B cell (primary cell): ENCODE data around the gene ERC2. TPM values are rescaled to one million over a fixed set of nuclear protein-coding genes. Genes with fewer than 3 reads are reported as not detected.

ENCODE experiments used
- ATAC-seq: fragments of 200-7000 bp; cut with Tn5 transposase; one replicate; pipeline ENCODE4 v1.10.0; 2021; ENCODE audit warnings: low read depth, mild to moderate bottlenecking, moderate number of reproducible peaks, moderate library complexity
- CTCF ChIA-PET: fragments of 350-600 bp; sonication (Branson Sonifier 250); formaldehyde crosslinking; loops from one replicate; lab custom pipeline; 2021; ENCODE audit warnings: antibody characterized with exemption, inconsistent platforms; lab: Charles Lee
- POLR2A ChIA-PET: fragments of 350-600 bp; sonication (Branson Sonifier 250); formaldehyde crosslinking; loops from one replicate; lab custom pipeline; 2021; ENCODE audit warnings: antibody characterized with exemption; lab: Charles Lee
- DNase-seq: peaks from one replicate; pipeline ENCODE4 v3.0.0; 2013
- H2AFZ ChIP-seq: 2 replicates; pipeline ENCODE4 v1.6.1; 2012; ENCODE audit warnings: mild to moderate bottlenecking, low read depth, low read length; ENCODE audit not compliant: insufficient read depth, poor library complexity, severe bottlenecking
- H3K27ac ChIP-seq, 2 donors: 1 replicate in 1 of 2; 2 replicates in 1 of 2; pipeline ENCODE4 v1.5.1; 2012 to 2013; ENCODE audit warnings: low read length in 2 of 2, mild to moderate bottlenecking in 2 of 2, moderate library complexity in 1 of 2
- H3K27me3 ChIP-seq, 4 experiments: fragments of 200-600 bp in 1 of 4; sonication (generic) in 1 of 4; replicated peaks in 1 of 4; 1 replicate in 2 of 4; 2 replicates in 2 of 4; pipeline versions ENCODE4 v1.6.1 to v1.7.0; 2013 to 2016; ENCODE audit warnings: low read length in 3 of 4, mild to moderate bottlenecking in 2 of 4, mixed read lengths in 1 of 4, moderate library complexity in 1 of 4; ENCODE audit not compliant: insufficient read depth in 4 of 4, control insufficient read depth in 3 of 4; ENCODE audit errors: control extremely low read depth in 1 of 4
- H3K36me3 ChIP-seq, 2 experiments: replicated peaks in 1 of 2; 1 replicate in 1 of 2; 2 replicates in 1 of 2; pipeline versions ENCODE4 v1.6.1 to v1.7.1; 2013; ENCODE audit warnings: low read length in 1 of 2; ENCODE audit not compliant: insufficient read depth in 2 of 2, control insufficient read depth in 1 of 2; ENCODE audit errors: control extremely low read depth in 1 of 2, extremely low read depth in 1 of 2
- H3K4me1 ChIP-seq, 2 donors: fragments of 200-600 bp in 1 of 2; sonication (generic) in 1 of 2; 1 replicate in 1 of 2; 2 replicates in 1 of 2; pipeline versions ENCODE4 v1.5.1 to v1.6.1; 2013 to 2017; ENCODE audit warnings: low read length in 2 of 2; ENCODE audit not compliant: control insufficient read depth in 2 of 2, insufficient read depth in 2 of 2
- H3K4me2 ChIP-seq: replicated peaks from 2 replicates; pipeline ENCODE3; 2012; ENCODE audit warnings: mild to moderate bottlenecking, low read depth, low read length; ENCODE audit not compliant: poor library complexity, severe bottlenecking
- H3K4me3 ChIP-seq, 5 experiments: fragments of 200-600 bp in 1 of 5; sonication (generic) in 1 of 5; 1 replicate in 3 of 5; 2 replicates in 2 of 5; pipeline versions ENCODE4 v1.5.1 to v1.7.0; 2011 to 2016; ENCODE audit warnings: low read length in 4 of 5, mild to moderate bottlenecking in 4 of 5, low read depth in 2 of 5, control low read depth in 1 of 5, moderate library complexity in 1 of 5; ENCODE audit not compliant: insufficient read depth in 1 of 5; ENCODE audit errors: control extremely low read depth in 1 of 5, extremely low read depth in 1 of 5
- H3K79me2 ChIP-seq: fragments of 200-600 bp; sonication (generic); one replicate; pipeline ENCODE4 v1.6.0; 2016; ENCODE audit warnings: low read length; ENCODE audit not compliant: control insufficient read depth, insufficient read depth
- H3K9ac ChIP-seq: fragments of 200-600 bp; sonication (generic); 2 replicates; pipeline ENCODE4 v1.6.1; 2017; ENCODE audit warnings: mild to moderate bottlenecking, low read length, moderate library complexity
- H3K9me3 ChIP-seq, 3 donors: one replicate each; pipeline versions ENCODE4 v1.6.1 to v1.7.1; 2013; ENCODE audit warnings: low read length in 2 of 3; ENCODE audit not compliant: control insufficient read depth in 2 of 3, insufficient read depth in 1 of 3; ENCODE audit errors: control extremely low read depth in 1 of 3
- H4K20me1 ChIP-seq: 2 replicates; pipeline ENCODE4 v1.6.0; 2012; ENCODE audit warnings: mild to moderate bottlenecking, low read length; ENCODE audit not compliant: insufficient read depth, control insufficient read depth, poor library complexity, severe bottlenecking
- H3K27ac Mint-ChIP-seq: one replicate; pipeline ENCODE4 v1.8.0; 2021; ENCODE audit warnings: mixed read lengths
- H3K27me3 Mint-ChIP-seq: one replicate; pipeline ENCODE4 v1.8.0; 2021; ENCODE audit warnings: mixed read lengths
- H3K4me1 Mint-ChIP-seq: one replicate; pipeline ENCODE4 v1.8.0; 2021; ENCODE audit warnings: mixed read lengths
- H3K4me3 Mint-ChIP-seq: one replicate; pipeline ENCODE4 v1.8.0; 2021; ENCODE audit warnings: mixed read lengths
- H3K9me3 Mint-ChIP-seq: one replicate; pipeline ENCODE4 v1.8.0; 2022; ENCODE audit warnings: mixed read lengths; ENCODE audit not compliant: insufficient read depth
- CTCF ChIP-seq: fragments of 200-600 bp; IDR thresholded peaks from one replicate; pipeline ENCODE4 v1.8.0; 2022; ENCODE audit warnings: antibody characterized with exemption, mild to moderate bottlenecking
- EZH2 ChIP-seq: IDR thresholded peaks from 2 replicates; pipeline ENCODE4 v1.6.1; 2012; ENCODE audit warnings: borderline replicate concordance, low read depth, mild to moderate bottlenecking, moderate library complexity, low read length; ENCODE audit not compliant: insufficient read depth, poor library complexity, severe bottlenecking
- WGBS: methylation state at CpG from one replicate; pipeline ENCODE4 v1.1.5; 2013; ENCODE audit warnings: missing lambda C conversion rate; ENCODE audit not compliant: insufficient coverage; 5-methylcytosine and 5-hydroxymethylcytosine counted together
- intact Hi-C: fragments of 100-400 bp; cut with micrococcal nuclease; formaldehyde crosslinking; loops from one replicate; pipeline ENCODE4 v1.10.0; 2022
- polyA plus RNA-seq: library from polyadenylated mRNA; depleted of rRNA; stranded (reverse); fragments of >200 nt; gene quantifications from 2 replicates; pipeline ENCODE4 v1.2.3, GENCODE V29; 2012
- total RNA-seq, 2 donors: library from RNA; stranded (reverse); fragments of 120-200 nt in 1 of 2; gene quantifications; 1 replicate in 1 of 2; 2 replicates in 1 of 2; pipeline versions ENCODE4 v1.2.3 to v1.2.4, GENCODE V29; 2013 to 2022

Gene ERC2
- total and polyA plus RNA-seq, 2 donors (not counting 1 experiment from before 2014, with no cell fraction given), result not detected

DNA sequence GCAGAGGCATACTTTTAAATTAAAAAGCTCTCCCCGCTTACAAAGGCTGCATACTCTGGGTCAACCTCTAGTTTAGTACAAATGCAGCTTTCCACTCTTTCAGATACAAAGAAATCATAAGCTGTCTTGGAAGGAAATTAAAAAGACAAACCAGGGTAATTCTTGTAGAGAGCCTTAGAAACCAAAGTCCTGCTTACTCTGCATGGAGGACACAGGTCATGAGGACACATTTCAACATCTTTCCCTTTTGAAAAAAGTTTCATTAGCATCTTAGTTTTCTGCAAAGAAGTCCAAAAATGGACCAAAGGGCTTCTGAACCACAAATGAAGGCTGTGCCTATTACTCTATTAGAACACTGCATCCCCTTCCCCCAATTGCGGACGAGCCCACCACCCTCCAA, 930.7 kb downstream of the ERC2 start:
- H3K36me3 ChIP-seq, result no peaks in the 10 kb centered on the region
- TF ChIP-seq CTCF (no peak), EZH2 (no peak)
- intact Hi-C loops, result no loop called here
- no peak overlapping the region for H3K9ac ChIP-seq
- Mint-ChIP-seq H3K9me3 (no peaks in the 10 kb centered on the region), H3K4me1 (no peaks in the 10 kb centered on the region), H3K27me3 (no peaks in the 10 kb centered on the region), H3K4me3 (no peak overlapping the region), H3K27ac (no peak overlapping the region)
- no peak overlapping the region for H3K4me2 ChIP-seq
- no peak overlapping the region for H3K4me3 ChIP-seq
- ChIA-PET CTCF (no interaction called here), POLR2A (no interaction called here)
- H3K79me2 ChIP-seq, result no peaks in the 10 kb centered on the region
- WGBS, result no CpG with 5 or more reads among the region's 3 CpGs
- peaks cover 0 to 3% (median 0%) of the 10 kb centered on the region in 3 donors for H3K9me3 ChIP-seq
- H4K20me1 ChIP-seq, result no peaks in the 10 kb centered on the region
- no peak overlapping the region for H2AFZ ChIP-seq
- no peaks in the 10 kb centered on the region for H3K4me1 ChIP-seq
- H3K27me3 ChIP-seq, result no peaks in the 10 kb centered on the region
- ATAC-seq, result no peak
- no peak overlapping the region for H3K27ac ChIP-seq
- DNase-seq, result no peak

GRCh38 chr3:55537129-55537528, 931.1 kb downstream of the ERC2 start:
- Histone ChIP-seq H3K9me3 (peaks cover 0 to 3% (median 0%) of the 10 kb centered on the region in 3 donors), H3K79me2 (no peaks in the 10 kb centered on the region), H2AFZ (no peak overlapping the region), H3K27me3 (no peaks in the 10 kb centered on the region), H4K20me1 (no peaks in the 10 kb centered on the region), H3K4me2 (no peak overlapping the region), H3K4me1 (no peaks in the 10 kb centered on the region), H3K27ac (no peak overlapping the region), H3K36me3 (no peaks in the 10 kb centered on the region), H3K4me3 (no peak overlapping the region), H3K9ac (no peak overlapping the region)
- no peaks in the 10 kb centered on the region for H3K9me3 Mint-ChIP-seq
- H3K4me1 Mint-ChIP-seq, result no peaks in the 10 kb centered on the region
- POLR2A ChIA-PET, result no interaction called here
- ATAC-seq (no peak), DNase-seq (no peak)
- WGBS, result 93% methylated on average over 5 of the region's 7 CpGs
- no peak overlapping the region for H3K27ac Mint-ChIP-seq
- H3K4me3 Mint-ChIP-seq, result no peak overlapping the region
- TF ChIP-seq EZH2 (no peak), CTCF (no peak)
- intact Hi-C loops, result no loop called here
- H3K27me3 Mint-ChIP-seq, result no peaks in the 10 kb centered on the region
- CTCF ChIA-PET, result no interaction called here
